Endothelial cell of umbilical vein (primary cell): ENCODE data around the gene MRGPRD. TPM values are rescaled to one million over a fixed set of nuclear protein-coding genes. Genes with fewer than 3 reads are reported as not detected.

Experiments
- BruUV-seq: library from RNA; stranded (reverse); fragments of 400-500 nt; replicated peaks from 2 replicates; lab custom pipeline; 2021; lab: Mats Ljungman, UMichigan
- CTCF ChIA-PET: fragments of 300-600, 350-600 bp; sonication (Branson Sonifier 250); formaldehyde crosslinking; loops from one replicate; lab custom pipeline; 2021; ENCODE audit warnings: antibody characterized with exemption, inconsistent platforms; lab: Charles Lee
- POLR2A ChIA-PET: fragments of 300-600, 350-600 bp; sonication (Branson Sonifier 250); formaldehyde crosslinking; loops from one replicate; lab custom pipeline; 2021; ENCODE audit warnings: antibody characterized with exemption, inconsistent platforms; lab: Charles Lee
- DNase-seq: peaks from one replicate; pipeline ENCODE4 v3.0.0-alpha.2; 2011; ENCODE audit warnings: low read depth, low spot score
- FAIRE-seq: peaks from 2 replicates; lab custom pipeline; 2011; peaks lifted over from hg19 to GRCh38; lab: Jason Lieb, UNC
- H2AFZ ChIP-seq: 2 replicates; pipeline ENCODE4 v1.6.0; 2012; ENCODE audit warnings: low read depth, low read length, control low read depth, inconsistent platforms
- H3K27ac ChIP-seq: 2 replicates; pipeline ENCODE4 v1.5.1; 2011; ENCODE audit warnings: low read depth, mild to moderate bottlenecking, control low read depth, low read length, moderate library complexity; ENCODE audit not compliant: insufficient read depth
- H3K27me3 ChIP-seq, 2 experiments: 2 replicates each; pipeline versions ENCODE4 v1.6.0 to v1.6.1; 2011; ENCODE audit warnings: low read length in 2 of 2, mixed read lengths in 1 of 2; ENCODE audit not compliant: control insufficient read depth in 2 of 2, insufficient read depth in 2 of 2
- H3K36me3 ChIP-seq, 2 experiments: 2 replicates in 1 of 2; 3 replicates in 1 of 2; pipeline ENCODE4 v1.5.1; 2011; ENCODE audit warnings: low read length in 2 of 2, mild to moderate bottlenecking in 1 of 2, moderate library complexity in 1 of 2; ENCODE audit not compliant: control insufficient read depth in 2 of 2, insufficient read depth in 2 of 2; ENCODE audit errors: extremely low read depth in 1 of 2
- H3K4me1 ChIP-seq: 3 replicates; pipeline ENCODE4 v1.5.1; 2011; ENCODE audit warnings: mild to moderate bottlenecking, low read length; ENCODE audit not compliant: control insufficient read depth, insufficient read depth; ENCODE audit errors: extremely low read depth
- H3K4me2 ChIP-seq: 2 replicates; pipeline ENCODE4 v1.6.1; 2011; ENCODE audit warnings: low read length, control low read depth, mixed read lengths; ENCODE audit not compliant: insufficient read depth
- H3K4me3 ChIP-seq, 3 experiments: fragments of 200-600 bp in 1 of 3; sonication (generic), shearing (Covaris generic) in 1 of 3; replicated peaks in 1 of 3; 2 replicates each; pipeline ENCODE4 v1.5.1; 2011 to 2016; ENCODE audit warnings: control low read depth in 3 of 3, low read length in 3 of 3, mild to moderate bottlenecking in 2 of 3, inconsistent platforms in 1 of 3, low read depth in 1 of 3, moderate library complexity in 1 of 3; ENCODE audit not compliant: insufficient read depth in 1 of 3
- H3K79me2 ChIP-seq: 2 replicates; pipeline ENCODE4 v1.6.0; 2012; ENCODE audit warnings: low read length, inconsistent platforms; ENCODE audit not compliant: control insufficient read depth, insufficient read depth
- H3K9ac ChIP-seq: replicated peaks from 2 replicates; pipeline ENCODE3; 2011; ENCODE audit warnings: low read length, control low read depth; ENCODE audit not compliant: insufficient read depth; ENCODE audit errors: extremely low read depth
- H3K9me1 ChIP-seq: replicated peaks from 3 replicates; pipeline ENCODE4 v1.6.0; 2011; ENCODE audit warnings: mild to moderate bottlenecking, low read length; ENCODE audit not compliant: control insufficient read depth, insufficient read depth; ENCODE audit errors: extremely low read depth
- H3K9me3 ChIP-seq: replicated peaks from 2 replicates; pipeline ENCODE4 v1.5.1; 2012; ENCODE audit warnings: low read length, inconsistent platforms; ENCODE audit not compliant: control insufficient read depth, insufficient read depth
- H4K20me1 ChIP-seq: replicated peaks from 2 replicates; pipeline ENCODE3; 2011; ENCODE audit warnings: mild to moderate bottlenecking, low read length; ENCODE audit not compliant: control insufficient read depth, insufficient read depth; ENCODE audit errors: extremely low read depth
- EZH2 ChIP-seq: IDR thresholded peaks from 2 replicates; pipeline ENCODE4 v1.6.1; 2012; ENCODE audit warnings: borderline replicate concordance, low read depth, mild to moderate bottlenecking, moderate library complexity, low read length, inconsistent platforms; ENCODE audit not compliant: severe bottlenecking
- FOS ChIP-seq: IDR thresholded peaks from 2 replicates; pipeline ENCODE4 v1.6.1; 2011; ENCODE audit warnings: mild to moderate bottlenecking, low read length, moderate library complexity, borderline replicate concordance; ENCODE audit not compliant: insufficient read depth
- GATA2 ChIP-seq: IDR thresholded peaks from 2 replicates; pipeline ENCODE4 v1.7.0; 2011; ENCODE audit warnings: low read depth, mild to moderate bottlenecking, moderate library complexity, mixed read lengths, low read length; ENCODE audit not compliant: insufficient read length, insufficient read depth
- JUN ChIP-seq: IDR thresholded peaks from 2 replicates; pipeline ENCODE4 v1.6.1; 2011; ENCODE audit warnings: borderline replicate concordance, low read depth; ENCODE audit not compliant: insufficient read length, insufficient read depth
- MYC ChIP-seq: IDR thresholded peaks from one replicate; pipeline ENCODE4 v1.6.1; 2011; ENCODE audit warnings: mild to moderate bottlenecking, low read depth, low read length
- POLR2A ChIP-seq: IDR thresholded peaks from 2 replicates; pipeline ENCODE4 v1.6.1; 2012; ENCODE audit warnings: low read depth, mild to moderate bottlenecking, control low read depth, low read length
- POLR2AphosphoS5 ChIP-seq: IDR thresholded peaks from 2 replicates; pipeline ENCODE4 v1.6.1; 2012; ENCODE audit warnings: low read depth, mild to moderate bottlenecking, control low read depth, low read length, moderate library complexity; ENCODE audit not compliant: insufficient read depth
- dilution Hi-C: fragments of 300-500 bp; cut with MboI; formaldehyde crosslinking; loops from one replicate; pipeline ENCODE4 v1.15.0; 2019; ENCODE audit warnings: low sequenced_read_pairs; ENCODE audit not compliant: extremely low pct_ligation_motif_present
- intact Hi-C: fragments of 100-400 bp; cut with micrococcal nuclease; formaldehyde crosslinking; loops from one replicate; pipeline ENCODE4 v1.10.0; 2022
- polyA plus RNA-seq, 4 experiments: library from polyadenylated mRNA; depleted of rRNA in 3 of 4; stranded (reverse) in 3 of 4; unstranded in 1 of 4; fragments of >200 nt; gene quantifications; 2 replicates each; pipeline versions ENCODE4 v1.2.1 to v1.2.3, GENCODE V29; 2011 to 2012; ENCODE audit warnings: missing spikeins in 1 of 4
- total RNA-seq: library from RNA; stranded (reverse); gene quantifications from 2 replicates; pipeline ENCODE4 v1.2.3, GENCODE V29; 2021
- TF ChIP-seq, protein P1 (sequence below), 2 donors: IDR thresholded peaks; 1 replicate in 1 of 2; 2 replicates in 1 of 2; pipeline ENCODE4 v1.5.1; 2011; ENCODE audit warnings: low read length in 2 of 2, mild to moderate bottlenecking in 2 of 2, moderate library complexity in 2 of 2, control low read depth in 1 of 2, inconsistent platforms in 1 of 2, low read depth in 1 of 2; ENCODE audit not compliant: insufficient read depth in 1 of 2; ENCODE audit errors: extremely low read depth in 1 of 2
- TF ChIP-seq, protein P2 (sequence below): IDR thresholded peaks from 2 replicates; pipeline ENCODE4 v1.6.1; 2011; ENCODE audit not compliant: insufficient read depth, insufficient read length

MRGPRD gene
- total and polyA plus RNA-seq, 2 donors (not counting 3 experiments of a cell fraction or from before 2014, with no cell fraction given): not detected

DNA sequence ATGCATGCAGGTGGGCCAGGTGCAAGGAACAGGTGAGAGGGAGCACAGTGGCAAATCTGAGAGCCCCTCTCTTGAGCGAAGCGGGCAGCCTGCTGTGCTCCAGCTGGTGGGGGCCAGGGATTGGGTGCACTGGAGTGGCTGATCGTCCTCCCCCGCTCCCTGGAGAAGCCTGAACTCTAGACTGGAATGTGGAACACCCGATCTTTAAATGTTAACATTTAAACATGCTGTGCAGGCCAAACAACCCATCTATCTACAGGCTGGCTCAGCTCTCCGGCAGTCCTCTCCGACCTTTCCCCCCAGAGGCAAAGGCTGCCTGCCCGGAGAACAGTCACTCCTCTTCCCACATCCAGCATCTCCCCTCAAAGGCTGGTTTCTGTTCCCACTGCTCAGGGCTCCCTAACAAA is 27.2 kb upstream of the MRGPRD start:
- no peak overlapping the region for H3K9ac ChIP-seq
- DNase-seq: no peak
- no peak overlapping the region for H2AFZ ChIP-seq
- no peak overlapping the region for H3K27ac ChIP-seq
- no peaks in the 10 kb centered on the region for H3K79me2 ChIP-seq
- H3K4me3 ChIP-seq: no peak overlapping the region
- no peak overlapping the region for H3K4me2 ChIP-seq
- no peak for FAIRE-seq
- H3K9me3 ChIP-seq: no peaks in the 10 kb centered on the region
- no peaks in the 10 kb centered on the region for H3K9me1 ChIP-seq
- intact Hi-C loops: no loop called here
- BruUV-seq: no TSS peak
- no peaks in the 10 kb centered on the region for H3K4me1 ChIP-seq
- ChIA-PET CTCF (no interaction called here), POLR2A (no interaction called here)
- no peaks in the 10 kb centered on the region for H4K20me1 ChIP-seq
- no peak for TF ChIP-seq POLR2AphosphoS5
- TF ChIP-seq, protein P1, sequence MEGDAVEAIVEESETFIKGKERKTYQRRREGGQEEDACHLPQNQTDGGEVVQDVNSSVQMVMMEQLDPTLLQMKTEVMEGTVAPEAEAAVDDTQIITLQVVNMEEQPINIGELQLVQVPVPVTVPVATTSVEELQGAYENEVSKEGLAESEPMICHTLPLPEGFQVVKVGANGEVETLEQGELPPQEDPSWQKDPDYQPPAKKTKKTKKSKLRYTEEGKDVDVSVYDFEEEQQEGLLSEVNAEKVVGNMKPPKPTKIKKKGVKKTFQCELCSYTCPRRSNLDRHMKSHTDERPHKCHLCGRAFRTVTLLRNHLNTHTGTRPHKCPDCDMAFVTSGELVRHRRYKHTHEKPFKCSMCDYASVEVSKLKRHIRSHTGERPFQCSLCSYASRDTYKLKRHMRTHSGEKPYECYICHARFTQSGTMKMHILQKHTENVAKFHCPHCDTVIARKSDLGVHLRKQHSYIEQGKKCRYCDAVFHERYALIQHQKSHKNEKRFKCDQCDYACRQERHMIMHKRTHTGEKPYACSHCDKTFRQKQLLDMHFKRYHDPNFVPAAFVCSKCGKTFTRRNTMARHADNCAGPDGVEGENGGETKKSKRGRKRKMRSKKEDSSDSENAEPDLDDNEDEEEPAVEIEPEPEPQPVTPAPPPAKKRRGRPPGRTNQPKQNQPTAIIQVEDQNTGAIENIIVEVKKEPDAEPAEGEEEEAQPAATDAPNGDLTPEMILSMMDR (IDR thresholded peaks at IDR 0.05; ENCODE audit: extremely low read depth in 1 of 2, insufficient read depth in 1 of 2, low read depth in 1 of 2, low read length in 2 of 2): no peak
- TF ChIP-seq, protein P2, sequence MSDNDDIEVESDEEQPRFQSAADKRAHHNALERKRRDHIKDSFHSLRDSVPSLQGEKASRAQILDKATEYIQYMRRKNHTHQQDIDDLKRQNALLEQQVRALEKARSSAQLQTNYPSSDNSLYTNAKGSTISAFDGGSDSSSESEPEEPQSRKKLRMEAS: no peak
- dilution Hi-C loops: no loop called here
- no peaks in the 10 kb centered on the region for H3K36me3 ChIP-seq
- H3K27me3 ChIP-seq: peaks cover 16 to 30% of the 10 kb centered on the region in 2 experiments

DNA sequence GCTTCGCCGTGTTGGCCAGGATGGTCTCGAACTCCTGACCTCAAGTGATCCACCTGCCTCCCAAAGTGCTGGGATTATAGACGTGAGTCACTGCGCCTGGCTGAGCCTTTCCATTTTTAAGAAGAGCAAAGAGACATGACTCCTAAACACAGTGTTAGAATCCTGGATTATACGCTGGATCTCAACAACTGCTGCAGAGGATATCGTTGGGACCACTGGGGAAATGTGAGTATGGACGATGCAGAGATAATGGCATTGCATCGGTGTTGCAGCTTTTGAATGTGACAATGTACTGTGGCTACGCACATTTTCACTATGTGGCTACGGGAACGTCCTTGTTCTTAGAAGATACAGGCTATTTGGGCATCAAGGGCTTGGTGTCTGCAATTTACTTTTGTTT is 26.0 kb upstream of the MRGPRD start:
- DNase-seq: no peak
- intact Hi-C loops: no loop called here
- POLR2A ChIA-PET: no interaction called here
- Histone ChIP-seq H3K27ac (no peak overlapping the region), H3K4me2 (no peak overlapping the region), H4K20me1 (no peaks in the 10 kb centered on the region), H3K9me3 (no peaks in the 10 kb centered on the region), H3K36me3 (no peaks in the 10 kb centered on the region), H3K4me1 (no peaks in the 10 kb centered on the region), H3K79me2 (no peaks in the 10 kb centered on the region), H3K27me3 (peaks cover 6 to 19% of the 10 kb centered on the region in 2 experiments), H3K9ac (no peak overlapping the region), H3K9me1 (no peaks in the 10 kb centered on the region), H3K4me3 (no peak overlapping the region), H2AFZ (no peak overlapping the region)
- dilution Hi-C loops: no loop called here
- CTCF ChIA-PET: no interaction called here
- no peak for TF ChIP-seq POLR2AphosphoS5
- no peak for TF ChIP-seq FOS
- TF ChIP-seq, protein P2: no peak
- TF ChIP-seq MYC: no peak
- TF ChIP-seq POLR2A: no peak
- TF ChIP-seq GATA2: no peak
- TF ChIP-seq, protein P1 (IDR thresholded peaks at IDR 0.05; ENCODE audit: extremely low read depth in 1 of 2, insufficient read depth in 1 of 2, low read depth in 1 of 2, low read length in 2 of 2): no peak
- TF ChIP-seq JUN: no peak
- TF ChIP-seq EZH2: no peak
- BruUV-seq: no TSS peak
- FAIRE-seq: no peak
